Stimulated activated CD8-positive, alpha-beta memory T cell treated with anti-CD3 and anti-CD28 coated beads, Interleukin-7, amount 100 ng/mL, for 24 hours (primary cell): ENCODE data around the gene MRNIP.

Experiments used
- DNase-seq: peaks from one replicate; pipeline ENCODE4 v3.0.0-alpha.2; 2020; ENCODE audit warnings: low read depth

Gene MRNIP

GRCh38 chr5:179821298-179822058 is 37.1 kb downstream of the MRNIP start:
- DNase-seq: peak; percentile 73

GRCh38 chr5:179820483-179821297 is 37.9 kb downstream of the MRNIP start, which contains the start of gene SQSTM1:
Gene SQSTM1 (plus strand): TSS chr5:179820905. CDS start chr5:179820937, 32 bp downstream.
- DNase-seq: peak; percentile 58

- DNase-seq: no peak
Observed at GRCh38 chr5:179820127-179820482, 38.5 kb downstream of the MRNIP start.

GRCh38 chr5:179819296-179820126 is 39.1 kb downstream of the MRNIP start:
- DNase-seq: no peak

- DNase-seq: peak; percentile 70
Observed at GRCh38 chr5:179818746-179819295, 39.8 kb downstream of the MRNIP start.

- no peak for DNase-seq
Observed at GRCh38 chr5:179817890-179818745, 40.5 kb downstream of the MRNIP start.

GRCh38 chr5:179817470-179817840 is 41.2 kb downstream of the MRNIP start:
- no peak for DNase-seq

GRCh38 chr5:179816796-179817469 is 41.7 kb downstream of the MRNIP start:
- no peak for DNase-seq

GRCh38 chr5:179816401-179816795 is 42.2 kb downstream of the MRNIP start:
- no peak for DNase-seq

- DNase-seq: no peak
Observed at GRCh38 chr5:179815491-179816249, 42.9 kb downstream of the MRNIP start.

- DNase-seq: no peak
Observed at GRCh38 chr5:179814090-179814489, 44.5 kb downstream of the MRNIP start.

- no peak for DNase-seq
Observed at GRCh38 chr5:179812997-179813607, 45.5 kb downstream of the MRNIP start.

- DNase-seq: no peak
Observed at GRCh38 chr5:179812135-179812825, 46.3 kb downstream of the MRNIP start.

GRCh38 chr5:179806250-179807048 is 52.2 kb downstream of the MRNIP start, which contains the start of gene MGAT4B:
Gene MGAT4B (minus strand): TSS chr5:179806866. CDS start chr5:179806583, 283 bp downstream.
- DNase-seq: peak; percentile 31

- no peak for DNase-seq
Observed at GRCh38 chr5:179805529-179806249, 52.9 kb downstream of the MRNIP start.

GRCh38 chr5:179805070-179805528 is 53.5 kb downstream of the MRNIP start:
- no peak for DNase-seq

GRCh38 chr5:179804555-179804947 is 54.1 kb downstream of the MRNIP start:
- DNase-seq: no peak
